ENCODE data around the gene TMEM145.

TMEM145 gene

DNA sequence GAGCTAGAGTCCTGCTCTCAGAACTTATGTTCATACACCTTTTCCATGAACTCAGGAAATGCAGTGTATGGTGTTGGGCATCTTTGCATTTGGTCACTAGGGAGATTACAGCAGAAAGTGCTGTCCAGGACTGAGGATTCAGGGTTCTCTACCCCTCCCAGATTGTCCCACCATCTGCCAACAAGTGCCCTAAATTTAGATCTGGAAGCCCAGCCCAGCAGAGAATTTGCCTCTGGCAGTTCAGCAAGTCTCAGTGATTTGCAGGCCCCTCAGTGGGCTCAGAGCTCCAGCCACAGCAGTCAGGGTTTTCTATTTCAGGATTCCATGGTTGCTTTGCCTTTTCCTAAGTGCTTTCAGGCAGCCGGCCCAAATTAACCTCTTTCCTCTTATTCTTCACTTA is 53.6 kb downstream of the TMEM145 start:
- no peak for TF ChIP-seq TAF1 (IDR thresholded peaks at IDR 0.05; ENCODE audit: borderline replicate concordance, insufficient read depth, low read length)
- TF ChIP-seq POLR2AphosphoS5 (IDR thresholded peaks at IDR 0.05; ENCODE audit: low read depth, low read length) = no peak
- TF ChIP-seq SIN3A (IDR thresholded peaks at IDR 0.05; ENCODE audit: borderline replicate concordance, insufficient read depth, low read length) = no peak
- TF ChIP-seq, protein P1, sequence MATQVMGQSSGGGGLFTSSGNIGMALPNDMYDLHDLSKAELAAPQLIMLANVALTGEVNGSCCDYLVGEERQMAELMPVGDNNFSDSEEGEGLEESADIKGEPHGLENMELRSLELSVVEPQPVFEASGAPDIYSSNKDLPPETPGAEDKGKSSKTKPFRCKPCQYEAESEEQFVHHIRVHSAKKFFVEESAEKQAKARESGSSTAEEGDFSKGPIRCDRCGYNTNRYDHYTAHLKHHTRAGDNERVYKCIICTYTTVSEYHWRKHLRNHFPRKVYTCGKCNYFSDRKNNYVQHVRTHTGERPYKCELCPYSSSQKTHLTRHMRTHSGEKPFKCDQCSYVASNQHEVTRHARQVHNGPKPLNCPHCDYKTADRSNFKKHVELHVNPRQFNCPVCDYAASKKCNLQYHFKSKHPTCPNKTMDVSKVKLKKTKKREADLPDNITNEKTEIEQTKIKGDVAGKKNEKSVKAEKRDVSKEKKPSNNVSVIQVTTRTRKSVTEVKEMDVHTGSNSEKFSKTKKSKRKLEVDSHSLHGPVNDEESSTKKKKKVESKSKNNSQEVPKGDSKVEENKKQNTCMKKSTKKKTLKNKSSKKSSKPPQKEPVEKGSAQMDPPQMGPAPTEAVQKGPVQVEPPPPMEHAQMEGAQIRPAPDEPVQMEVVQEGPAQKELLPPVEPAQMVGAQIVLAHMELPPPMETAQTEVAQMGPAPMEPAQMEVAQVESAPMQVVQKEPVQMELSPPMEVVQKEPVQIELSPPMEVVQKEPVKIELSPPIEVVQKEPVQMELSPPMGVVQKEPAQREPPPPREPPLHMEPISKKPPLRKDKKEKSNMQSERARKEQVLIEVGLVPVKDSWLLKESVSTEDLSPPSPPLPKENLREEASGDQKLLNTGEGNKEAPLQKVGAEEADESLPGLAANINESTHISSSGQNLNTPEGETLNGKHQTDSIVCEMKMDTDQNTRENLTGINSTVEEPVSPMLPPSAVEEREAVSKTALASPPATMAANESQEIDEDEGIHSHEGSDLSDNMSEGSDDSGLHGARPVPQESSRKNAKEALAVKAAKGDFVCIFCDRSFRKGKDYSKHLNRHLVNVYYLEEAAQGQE (IDR thresholded peaks at IDR 0.05; ENCODE audit: insufficient read depth in 1 of 2, low read depth in 2 of 2, low read length in 2 of 2) = no peak

DNA sequence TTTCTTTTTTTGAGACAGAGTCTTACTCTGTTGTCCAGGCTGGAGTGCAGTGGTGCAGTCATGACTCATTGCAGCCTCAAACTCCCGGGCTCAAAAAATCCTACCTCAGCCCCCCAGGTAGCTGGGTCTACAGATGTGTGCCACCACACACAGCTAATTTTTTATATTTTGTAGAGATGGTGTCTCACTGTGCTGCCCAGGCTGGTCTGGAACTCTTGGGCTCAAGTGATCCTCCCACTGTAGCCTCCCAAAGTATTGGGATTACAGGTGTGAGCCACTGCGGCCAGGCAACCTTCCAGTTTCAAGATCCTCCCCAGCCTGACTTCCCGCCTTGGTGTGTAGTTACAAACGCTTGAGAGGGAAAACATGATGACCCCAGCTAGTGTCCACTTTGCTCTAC is 54.8 kb downstream of the TMEM145 start:
- TF ChIP-seq SIN3A (IDR thresholded peaks at IDR 0.05; ENCODE audit: borderline replicate concordance, insufficient read depth, low read length) (no peak), TAF1 (IDR thresholded peaks at IDR 0.05; ENCODE audit: borderline replicate concordance, insufficient read depth, low read length) (no peak), FOXP2 (optimal IDR thresholded peaks at IDR 0.05; ENCODE audit: borderline replicate concordance, extremely low read depth, extremely low read length, insufficient read depth) (no peak), POLR2AphosphoS5 (IDR thresholded peaks at IDR 0.05; ENCODE audit: low read depth, low read length) (no peak)
- TF ChIP-seq, protein P1 (IDR thresholded peaks at IDR 0.05; ENCODE audit: insufficient read depth in 1 of 2, low read depth in 2 of 2, low read length in 2 of 2) = no peak

DNA sequence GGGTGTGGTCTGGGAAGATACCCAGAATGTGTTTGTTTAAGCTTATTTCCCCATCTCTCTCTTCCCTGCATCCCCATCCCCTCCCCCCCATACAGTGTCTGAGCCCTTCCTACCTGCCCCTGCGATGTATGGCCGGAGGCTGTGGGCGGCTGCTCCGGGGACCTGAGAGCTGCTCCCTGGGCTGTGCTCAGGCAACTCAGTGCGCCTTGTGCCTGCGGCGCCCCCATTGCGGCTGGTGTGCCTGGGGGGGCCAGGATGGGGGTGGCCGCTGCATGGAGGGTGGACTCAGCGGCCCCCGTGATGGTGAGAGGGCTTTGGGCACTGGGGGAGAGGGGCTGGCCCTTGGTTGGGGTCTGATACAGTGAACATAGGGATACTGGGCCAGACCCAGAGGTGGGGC is 55.3 kb downstream of the TMEM145 start:
- no peak for TF ChIP-seq FOXP2 (optimal IDR thresholded peaks at IDR 0.05; ENCODE audit: borderline replicate concordance, extremely low read depth, extremely low read length, insufficient read depth)
- no peak for TF ChIP-seq POLR2AphosphoS5 (IDR thresholded peaks at IDR 0.05; ENCODE audit: low read depth, low read length)
- no peak for TF ChIP-seq TAF1 (IDR thresholded peaks at IDR 0.05; ENCODE audit: borderline replicate concordance, insufficient read depth, low read length)
- no peak for TF ChIP-seq SIN3A (IDR thresholded peaks at IDR 0.05; ENCODE audit: borderline replicate concordance, insufficient read depth, low read length)
- TF ChIP-seq, protein P1 (IDR thresholded peaks at IDR 0.05; ENCODE audit: insufficient read depth in 1 of 2, low read depth in 2 of 2, low read length in 2 of 2) = no peak

DNA sequence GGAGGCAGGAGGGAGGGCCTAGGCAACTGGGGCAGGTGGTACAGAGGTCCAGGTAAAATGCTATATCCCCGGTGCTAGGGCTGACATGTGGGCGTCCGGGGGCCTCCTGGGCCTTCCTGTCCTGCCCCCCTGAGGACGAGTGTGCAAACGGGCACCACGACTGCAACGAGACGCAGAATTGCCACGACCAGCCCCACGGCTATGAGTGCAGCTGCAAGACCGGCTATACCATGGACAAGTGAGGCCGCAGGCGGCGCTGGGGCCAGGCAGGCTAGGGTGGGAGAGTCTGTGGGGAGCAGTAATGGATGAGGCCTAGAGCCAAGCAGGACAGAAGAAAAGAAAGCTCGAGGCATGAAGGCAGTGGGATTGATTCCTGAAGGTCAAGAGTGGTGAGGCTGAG is 55.7 kb downstream of the TMEM145 start:
- TF ChIP-seq, protein P1 (IDR thresholded peaks at IDR 0.05; ENCODE audit: insufficient read depth in 1 of 2, low read depth in 2 of 2, low read length in 2 of 2) = no peak
- TF ChIP-seq POLR2AphosphoS5 (IDR thresholded peaks at IDR 0.05; ENCODE audit: low read depth, low read length) = no peak
- no peak for TF ChIP-seq FOXP2 (optimal IDR thresholded peaks at IDR 0.05; ENCODE audit: borderline replicate concordance, extremely low read depth, extremely low read length, insufficient read depth)

DNA sequence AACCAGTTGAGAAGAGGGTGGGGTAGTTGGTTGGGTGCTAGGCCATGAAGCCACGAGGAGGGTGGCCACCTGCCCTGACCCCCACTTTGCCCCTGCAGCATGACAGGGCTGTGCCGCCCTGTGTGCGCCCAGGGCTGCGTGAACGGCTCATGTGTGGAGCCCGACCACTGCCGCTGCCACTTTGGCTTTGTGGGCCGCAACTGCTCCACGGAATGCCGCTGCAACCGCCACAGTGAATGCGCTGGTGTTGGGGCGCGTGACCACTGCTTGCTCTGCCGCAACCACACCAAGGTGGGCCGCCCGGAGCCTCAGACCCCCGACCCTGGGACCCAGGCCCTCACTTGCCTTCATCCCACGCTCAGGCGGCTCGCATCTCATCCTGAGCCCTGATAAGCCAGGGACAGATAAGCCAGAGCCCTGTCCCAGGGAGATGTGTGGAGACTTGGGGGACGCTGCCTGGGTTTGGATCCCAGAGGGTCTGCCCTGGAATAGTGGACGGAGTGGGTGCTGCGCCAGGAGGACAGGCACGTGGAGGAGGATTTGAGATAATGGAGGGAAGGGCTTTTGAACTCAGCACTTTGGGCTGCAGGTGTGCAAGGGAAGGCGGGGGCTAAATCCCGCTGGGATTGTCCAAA is 56.4 kb downstream of the TMEM145 start:
- TF ChIP-seq POLR2AphosphoS5 (IDR thresholded peaks at IDR 0.05; ENCODE audit: low read depth, low read length) (no peak), FOXP2 (optimal IDR thresholded peaks at IDR 0.05; ENCODE audit: borderline replicate concordance, extremely low read depth, extremely low read length, insufficient read depth) (no peak), TAF1 (IDR thresholded peaks at IDR 0.05; ENCODE audit: borderline replicate concordance, insufficient read depth, low read length) (no peak), SIN3A (IDR thresholded peaks at IDR 0.05; ENCODE audit: borderline replicate concordance, insufficient read depth, low read length) (no peak)
- TF ChIP-seq, protein P1 (IDR thresholded peaks at IDR 0.05; ENCODE audit: insufficient read depth in 1 of 2, low read depth in 2 of 2, low read length in 2 of 2) = no peak
